ENCODE measurements around the gene EIF3K. TPM values are rescaled to one million over a fixed set of nuclear protein-coding genes. Genes with fewer than 3 reads are reported as not detected.

EIF3K gene, protein sequence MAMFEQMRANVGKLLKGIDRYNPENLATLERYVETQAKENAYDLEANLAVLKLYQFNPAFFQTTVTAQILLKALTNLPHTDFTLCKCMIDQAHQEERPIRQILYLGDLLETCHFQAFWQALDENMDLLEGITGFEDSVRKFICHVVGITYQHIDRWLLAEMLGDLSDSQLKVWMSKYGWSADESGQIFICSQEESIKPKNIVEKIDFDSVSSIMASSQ
- total RNA-seq (100 to 1,000 TPM; 196 to 537 (median 278) TPM), polyA plus RNA-seq (100 to 1,000 TPM; 177 to 292 (median 216) TPM)
- long read RNA-seq, donor 1, transcript EIF3K-203 (7 exons, 1,327 nt), result minor isoform, 7 of 149 reads
- long read RNA-seq, donor 1, transcript EIF3K-201 (8 exons, 864 nt), result major isoform, 119 of 149 reads
- long read RNA-seq, donor 1, partial matches to known transcripts, result 19 of 149 reads
- long read RNA-seq, donor 1, other reads (novel, unspliced or antisense), result 0 of 149 reads
- long read RNA-seq, donor 2, transcript EIF3K-201 (8 exons, 864 nt), result major isoform, 69 of 88 reads
- long read RNA-seq, donor 2, partial matches to known transcripts, result 15 of 88 reads
- long read RNA-seq, donor 2, other reads (novel, unspliced or antisense), result 0 of 88 reads
- long read RNA-seq, donor 3, transcript EIF3K-203 (7 exons, 1,327 nt), result minor isoform, 11 of 134 reads
- long read RNA-seq, donor 3, transcript EIF3K-201 (8 exons, 864 nt), result major isoform, 85 of 134 reads
- long read RNA-seq, donor 3, partial matches to known transcripts, result 22 of 134 reads
- long read RNA-seq, donor 3, other reads (novel, unspliced or antisense), result 11 of 134 reads
- long read RNA-seq, donor 4, transcript EIF3K-201 (8 exons, 864 nt), result major isoform, 177 of 200 reads
- long read RNA-seq, donor 4, partial matches to known transcripts, result 2 of 200 reads
- long read RNA-seq, donor 4, other reads (novel, unspliced or antisense), result 18 of 200 reads
- long read RNA-seq, donor 5, transcript EIF3K-201 (8 exons, 864 nt), result major isoform, 95 of 119 reads
- long read RNA-seq, donor 5, partial matches to known transcripts, result 4 of 119 reads
- long read RNA-seq, donor 5, other reads (novel, unspliced or antisense), result 16 of 119 reads
- long read RNA-seq, donor 6, transcript EIF3K-201 (8 exons, 864 nt), result major isoform, 181 of 210 reads
- long read RNA-seq, donor 6, partial matches to known transcripts, result 2 of 210 reads
- long read RNA-seq, donor 6, other reads (novel, unspliced or antisense), result 19 of 210 reads
- long read RNA-seq, donor 7, transcript EIF3K-201 (8 exons, 864 nt), result major isoform, 48 of 67 reads
- long read RNA-seq, donor 7, transcript EIF3K-203 (7 exons, 1,327 nt), result minor isoform, 9 of 67 reads
- long read RNA-seq, donor 7, partial matches to known transcripts, result 5 of 67 reads
- long read RNA-seq, donor 7, other reads (novel, unspliced or antisense), result 0 of 67 reads
- long read RNA-seq, donor 8, transcript EIF3K-203 (7 exons, 1,327 nt), result minor isoform, 5 of 121 reads
- long read RNA-seq, donor 8, transcript EIF3K-201 (8 exons, 864 nt), result major isoform, 106 of 121 reads
- long read RNA-seq, donor 8, partial matches to known transcripts, result 6 of 121 reads
- long read RNA-seq, donor 8, other reads (novel, unspliced or antisense), result 0 of 121 reads
- long read RNA-seq, donor 9, transcript EIF3K-201 (8 exons, 864 nt), result major isoform, 76 of 99 reads
- long read RNA-seq, donor 9, partial matches to known transcripts, result 19 of 99 reads
- long read RNA-seq, donor 9, other reads (novel, unspliced or antisense), result 0 of 99 reads
- long read RNA-seq, donor 10, transcript EIF3K-201 (8 exons, 864 nt), result major isoform, 29 of 38 reads
- long read RNA-seq, donor 10, partial matches to known transcripts, result 6 of 38 reads
- long read RNA-seq, donor 10, other reads (novel, unspliced or antisense), result 0 of 38 reads

DNA sequence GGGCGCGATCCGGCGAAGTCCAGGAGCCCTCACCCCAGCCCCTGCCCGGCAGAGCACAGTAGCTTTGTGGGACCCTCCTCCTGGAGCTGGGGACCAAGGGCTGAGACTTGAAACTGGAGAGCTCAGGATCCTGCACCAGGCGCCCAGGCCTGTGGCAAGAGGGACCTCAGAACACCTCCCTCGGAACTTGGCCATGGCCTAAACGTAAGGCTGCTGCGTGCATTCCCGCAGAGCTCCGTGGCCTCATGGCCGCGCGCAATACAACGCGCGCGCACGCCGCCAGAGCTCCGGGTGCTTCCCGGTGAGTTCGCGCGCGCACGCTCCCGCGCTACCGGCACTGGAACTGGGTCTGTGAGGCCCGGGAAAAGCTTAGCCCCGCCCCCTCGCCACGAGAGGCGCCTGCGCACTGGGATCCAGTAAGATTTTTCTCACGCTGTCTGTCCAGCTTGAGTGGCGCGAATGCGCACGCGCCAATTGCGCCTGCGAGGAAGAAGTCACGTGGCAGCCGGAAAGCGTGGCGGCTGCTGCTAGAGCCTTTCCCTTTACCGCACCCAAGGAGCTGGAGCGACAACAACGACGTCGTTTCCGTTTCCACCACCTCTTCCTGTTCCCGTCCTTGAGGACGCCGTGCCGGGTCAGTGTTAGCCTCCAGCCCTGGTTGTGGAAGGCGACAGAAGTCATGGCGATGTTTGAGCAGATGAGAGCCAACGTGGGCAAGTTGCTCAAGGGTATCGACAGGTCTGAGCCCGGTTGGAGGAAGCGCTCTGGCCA, at the start of gene EIF3K:
EIF3K (plus strand) TSS at position 599 of the 771 bp plus-strand sequence; CDS start at position 680, 81 bp downstream.
- Histone ChIP-seq H3K4me1 (replicated peaks in 1 of 2) (peaks cover 6 to 19% of the 10 kb centered on the region in 2 donors), H3K36me3 (replicated peaks in 1 of 2) (peaks cover 0 to 33% of the 10 kb centered on the region in 2 donors), H3K27ac (peak within 1 kb of the TSS in 4 of 5 donors; percentile 48 to 89 (median 72)), H3K9me3 (replicated peaks in 1 of 3) (no peaks in the 10 kb centered on the region), H3K27me3 (no peaks in the 10 kb centered on the region), H3K4me3 (peak within 1 kb of the TSS; percentile 33 to 87 (median 56))
- intact Hi-C loops (cut with DNase I), result no loop called here
- peak; percentile 98 to 99 (median 99) for DNase-seq
- peak in 1 of 2 donors; percentile 59 for TF ChIP-seq POLR2A (IDR thresholded peaks at IDR 0.05)
- TF ChIP-seq, protein P1, sequence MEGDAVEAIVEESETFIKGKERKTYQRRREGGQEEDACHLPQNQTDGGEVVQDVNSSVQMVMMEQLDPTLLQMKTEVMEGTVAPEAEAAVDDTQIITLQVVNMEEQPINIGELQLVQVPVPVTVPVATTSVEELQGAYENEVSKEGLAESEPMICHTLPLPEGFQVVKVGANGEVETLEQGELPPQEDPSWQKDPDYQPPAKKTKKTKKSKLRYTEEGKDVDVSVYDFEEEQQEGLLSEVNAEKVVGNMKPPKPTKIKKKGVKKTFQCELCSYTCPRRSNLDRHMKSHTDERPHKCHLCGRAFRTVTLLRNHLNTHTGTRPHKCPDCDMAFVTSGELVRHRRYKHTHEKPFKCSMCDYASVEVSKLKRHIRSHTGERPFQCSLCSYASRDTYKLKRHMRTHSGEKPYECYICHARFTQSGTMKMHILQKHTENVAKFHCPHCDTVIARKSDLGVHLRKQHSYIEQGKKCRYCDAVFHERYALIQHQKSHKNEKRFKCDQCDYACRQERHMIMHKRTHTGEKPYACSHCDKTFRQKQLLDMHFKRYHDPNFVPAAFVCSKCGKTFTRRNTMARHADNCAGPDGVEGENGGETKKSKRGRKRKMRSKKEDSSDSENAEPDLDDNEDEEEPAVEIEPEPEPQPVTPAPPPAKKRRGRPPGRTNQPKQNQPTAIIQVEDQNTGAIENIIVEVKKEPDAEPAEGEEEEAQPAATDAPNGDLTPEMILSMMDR (IDR thresholded peaks at IDR 0.05), result no peak
- WGBS, 4 donors, result 0 to 2% (median 1%) methylated on average over 2 to 64 of the region's 64 CpGs

DNA sequence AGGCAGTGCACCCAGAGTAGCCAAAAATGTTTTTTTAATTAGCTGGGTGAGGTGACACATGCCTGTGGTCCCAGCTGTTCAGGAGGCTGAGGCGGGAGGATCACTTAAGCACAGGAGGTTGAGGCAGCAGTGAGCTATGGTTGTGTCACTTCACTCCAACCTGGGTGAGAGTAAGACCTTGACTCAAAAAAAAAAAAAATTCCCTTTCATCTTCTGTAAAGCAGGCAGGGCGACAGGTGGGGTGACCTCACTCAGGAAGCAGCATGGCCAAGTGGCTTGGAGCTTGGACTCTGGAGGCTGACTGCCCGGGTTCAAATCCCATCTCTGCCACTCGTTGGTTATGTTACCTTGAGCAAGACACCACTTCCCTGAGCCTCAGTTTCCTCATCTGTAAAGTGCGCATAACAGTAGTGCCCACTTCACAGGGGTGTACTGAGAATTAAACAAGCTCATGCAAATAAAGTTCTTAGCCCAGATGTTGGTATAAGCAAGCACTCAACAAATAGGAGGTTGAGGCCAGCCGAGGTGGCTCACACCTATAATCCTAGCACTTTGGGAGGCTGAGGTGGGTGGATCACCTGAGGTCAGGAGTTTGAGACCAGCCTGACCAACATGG, 49.5 kb upstream of the EIF3K start:
- Histone ChIP-seq H3K27me3 (peaks cover 5% of the 10 kb centered on the region), H3K4me1 (replicated peaks in 1 of 2) (no peaks in the 10 kb centered on the region), H3K36me3 (replicated peaks in 1 of 2) (no peaks in the 10 kb centered on the region), H3K27ac (no peak overlapping the region), H3K9me3 (replicated peaks in 1 of 3) (no peaks in the 10 kb centered on the region), H3K4me3 (no peak overlapping the region)
- intact Hi-C loops (cut with DNase I), result no loop called here
- no peak for TF ChIP-seq POLR2A (IDR thresholded peaks at IDR 0.05)
- TF ChIP-seq, protein P1 (IDR thresholded peaks at IDR 0.05), result no peak
- DNase-seq, result no peak
- 78 to 84% (median 79%) methylated on average over 5 to 6 of the region's 6 CpGs for WGBS, 4 donors

DNA sequence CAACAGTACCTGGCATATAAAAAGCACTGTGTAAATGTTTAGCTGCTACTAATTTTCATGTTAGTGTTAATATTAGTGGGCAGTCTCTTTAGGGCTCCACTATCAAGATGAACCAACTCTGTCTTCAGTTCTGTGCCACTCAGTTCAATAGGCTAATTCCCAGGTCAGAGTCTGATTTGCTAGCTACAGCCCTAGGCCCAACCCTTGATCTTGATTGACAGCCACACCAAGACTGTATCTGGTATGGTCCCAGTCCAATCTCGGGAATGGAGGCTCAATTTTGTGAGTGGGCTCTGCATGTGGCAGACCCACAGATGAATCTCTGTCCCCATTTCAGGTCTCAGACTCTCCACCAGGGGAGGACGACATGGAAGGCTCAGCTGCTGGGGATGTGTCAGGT, 47.3 kb upstream of the EIF3K start:
- Histone ChIP-seq H3K27me3 (no peaks in the 10 kb centered on the region), H3K27ac (no peak overlapping the region), H3K9me3 (replicated peaks in 1 of 3) (no peaks in the 10 kb centered on the region), H3K4me3 (no peak overlapping the region), H3K4me1 (replicated peaks in 1 of 2) (no peaks in the 10 kb centered on the region), H3K36me3 (replicated peaks in 1 of 2) (no peaks in the 10 kb centered on the region)
- no peak for DNase-seq
- TF ChIP-seq POLR2A (IDR thresholded peaks at IDR 0.05), result no peak
- TF ChIP-seq, protein P1 (IDR thresholded peaks at IDR 0.05), result no peak
- WGBS, 4 donors, result 82 to 86% (median 83%) methylated on average over 1 to 2 of the region's 2 CpGs
- intact Hi-C loops (cut with DNase I), result no loop called here

Data from adrenal gland (tissue), 19 donors.